Amniotic epithelial cell (primary cell): Measurements from ENCODE around the gene RALY.
"Not testable (repeated sequence)": the region's sequence is repeated elsewhere in the genome, so short reads cannot be mapped to it uniquely, and the experiment has no call there.

ENCODE experiments used
- DNase-seq: peaks from one replicate; pipeline ENCODE4 v3.0.0-alpha.2; 2010; ENCODE audit warnings: low read depth

The RALY gene

DNA sequence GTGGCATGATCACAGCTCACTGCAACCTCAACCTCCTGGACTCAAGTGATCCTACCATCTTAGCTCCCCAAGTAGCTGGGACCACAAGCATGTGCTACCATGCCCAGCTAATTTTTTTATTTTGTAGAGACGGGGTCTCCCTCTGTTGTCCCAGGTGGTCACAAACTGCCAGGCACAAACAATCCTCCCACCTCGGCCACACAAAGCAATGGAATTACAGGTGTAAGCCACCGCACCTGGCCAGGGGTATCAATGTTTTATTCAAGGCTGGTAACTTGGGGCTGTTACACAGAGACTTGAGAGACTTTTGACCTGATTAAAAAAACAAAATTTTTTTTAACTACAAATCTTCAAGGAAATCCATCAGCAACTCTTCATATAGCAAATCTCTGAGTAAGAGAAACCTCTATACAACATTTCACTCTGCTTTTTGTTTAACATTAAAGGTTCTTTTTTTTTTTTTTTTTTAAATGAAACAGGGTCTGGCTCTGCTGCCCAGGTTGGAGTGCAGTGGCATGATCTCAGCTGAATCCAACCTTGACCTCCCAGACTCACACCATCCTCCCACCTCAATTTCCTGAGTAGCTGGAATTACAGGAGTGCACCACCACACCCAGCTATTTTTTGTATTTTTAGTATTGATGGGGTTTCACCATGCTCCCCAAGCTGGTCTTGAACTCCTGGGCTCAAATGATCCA lies 112.4 kb downstream of the RALY start:
- DNase-seq = no peak

DNA sequence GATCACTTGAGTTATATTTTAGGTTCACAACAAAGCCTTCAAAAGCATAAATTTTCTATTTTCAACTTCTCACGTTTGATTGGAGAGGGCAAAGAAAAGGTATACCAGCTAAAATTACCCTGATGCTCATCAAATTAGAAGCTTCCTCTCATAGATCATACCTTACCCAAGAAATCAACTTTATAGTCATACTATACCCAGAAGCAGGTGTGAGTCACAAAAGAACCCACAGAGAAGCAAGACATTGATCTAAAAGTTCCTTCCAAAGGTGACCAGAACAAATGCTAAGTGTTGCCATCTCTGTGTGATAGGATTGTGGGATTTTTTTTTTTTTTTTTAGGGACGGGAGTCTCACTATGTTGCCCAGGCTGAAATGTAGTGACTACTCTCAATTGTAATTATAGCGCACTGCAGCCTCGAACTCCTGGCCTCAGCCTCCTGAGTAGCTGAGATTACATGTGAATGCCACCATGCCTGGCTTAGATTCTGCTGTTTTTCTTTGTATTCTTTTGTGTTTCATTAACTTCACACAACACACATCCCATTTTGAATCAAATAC lies 115.0 kb downstream of the RALY start:
- DNase-seq = no peak

DNA sequence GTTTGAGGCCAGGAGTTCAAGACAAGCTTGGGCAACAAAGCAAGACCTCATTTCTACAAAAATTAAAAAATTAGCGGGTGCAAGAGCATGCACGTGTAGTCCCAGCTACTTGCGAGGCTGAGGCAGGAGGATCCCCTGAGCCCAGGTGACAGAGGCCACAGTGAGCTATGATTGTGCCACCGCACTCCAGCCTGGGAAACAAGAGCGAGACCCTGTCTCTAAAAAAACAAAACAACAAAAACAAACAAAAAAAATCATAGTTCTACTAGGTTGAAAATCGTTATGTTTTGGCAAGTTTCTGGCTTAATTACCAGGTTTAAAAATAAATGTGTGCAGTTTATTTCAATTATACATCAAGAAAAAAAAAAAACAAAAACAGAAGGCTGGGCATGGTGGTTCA lies 115.7 kb downstream of the RALY start:
- no peak for DNase-seq

DNA sequence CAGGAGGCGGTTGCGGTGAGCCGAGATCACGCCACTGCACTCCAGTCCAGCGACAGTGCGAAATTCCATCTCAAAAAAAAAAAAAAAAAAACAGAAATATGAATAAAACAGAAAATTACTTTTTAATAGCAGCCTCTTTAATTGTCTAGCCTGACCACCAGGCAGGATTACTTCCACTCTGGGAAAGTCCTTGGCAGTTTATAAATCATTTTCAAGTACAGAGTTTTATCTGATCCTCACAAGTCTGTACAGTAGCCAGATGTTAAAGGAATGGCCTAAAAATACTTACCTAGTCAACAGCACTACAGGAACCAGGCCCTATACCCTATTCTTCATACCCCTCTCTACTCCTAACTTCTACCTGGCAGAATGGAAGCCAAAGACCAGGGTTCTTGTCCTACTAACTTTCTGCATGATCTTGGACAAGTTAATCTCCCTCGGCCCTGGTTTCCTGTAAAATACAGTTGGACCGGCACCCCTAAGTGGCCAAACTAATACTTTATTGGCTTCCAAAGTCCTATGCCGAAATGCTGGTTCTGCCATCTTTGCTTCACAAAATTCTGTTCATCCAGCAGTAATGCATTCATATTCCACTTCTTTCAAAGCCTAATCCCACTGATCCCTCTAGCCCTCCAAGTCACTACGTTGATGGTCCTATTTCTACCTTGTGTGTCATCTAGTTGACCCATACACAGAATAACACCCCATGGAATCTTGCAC lies 116.5 kb downstream of the RALY start:
- DNase-seq = peak; percentile 52

DNA sequence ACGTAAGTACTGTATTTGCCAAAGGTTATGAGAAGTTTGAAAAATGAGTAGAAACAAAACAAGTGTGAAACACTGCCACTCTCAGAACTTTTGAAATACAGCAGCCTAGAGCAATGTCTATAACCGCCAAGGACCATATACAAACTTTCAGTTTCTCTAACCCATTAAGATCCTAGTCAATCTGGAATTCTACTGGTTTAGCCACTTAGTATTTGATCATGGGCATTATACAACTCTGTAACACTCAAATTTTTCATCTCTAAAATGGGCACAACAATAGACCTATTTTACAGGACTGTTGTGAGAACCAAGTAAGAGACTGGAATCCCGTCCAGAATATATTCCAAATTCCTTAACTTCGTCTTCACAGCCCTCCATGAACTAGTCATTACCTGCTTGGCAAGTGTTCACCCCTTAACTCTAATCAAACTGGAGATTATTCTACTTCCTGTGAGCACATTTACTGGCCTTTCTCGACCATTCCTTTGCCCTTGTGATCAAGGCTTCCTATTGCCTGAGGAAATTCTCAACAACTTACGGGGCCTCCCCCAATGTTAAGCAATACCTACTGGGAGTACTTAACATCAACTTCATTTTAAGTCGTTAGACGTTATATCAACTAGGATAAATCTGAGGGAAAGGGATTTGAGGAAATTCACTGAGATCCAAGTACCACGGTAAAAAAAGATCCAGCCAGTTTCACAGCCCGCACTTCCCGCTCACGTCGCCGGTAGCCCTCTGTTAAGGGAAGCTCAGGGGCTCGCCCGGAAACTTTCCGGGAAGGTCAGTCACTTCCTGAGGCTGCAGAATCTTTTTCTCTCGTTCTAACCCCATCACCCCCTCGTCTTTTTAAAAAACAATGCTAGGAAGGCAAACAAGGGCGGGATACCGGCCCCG lies 117.3 kb downstream of the RALY start:
- peak; percentile 93 for DNase-seq

DNA sequence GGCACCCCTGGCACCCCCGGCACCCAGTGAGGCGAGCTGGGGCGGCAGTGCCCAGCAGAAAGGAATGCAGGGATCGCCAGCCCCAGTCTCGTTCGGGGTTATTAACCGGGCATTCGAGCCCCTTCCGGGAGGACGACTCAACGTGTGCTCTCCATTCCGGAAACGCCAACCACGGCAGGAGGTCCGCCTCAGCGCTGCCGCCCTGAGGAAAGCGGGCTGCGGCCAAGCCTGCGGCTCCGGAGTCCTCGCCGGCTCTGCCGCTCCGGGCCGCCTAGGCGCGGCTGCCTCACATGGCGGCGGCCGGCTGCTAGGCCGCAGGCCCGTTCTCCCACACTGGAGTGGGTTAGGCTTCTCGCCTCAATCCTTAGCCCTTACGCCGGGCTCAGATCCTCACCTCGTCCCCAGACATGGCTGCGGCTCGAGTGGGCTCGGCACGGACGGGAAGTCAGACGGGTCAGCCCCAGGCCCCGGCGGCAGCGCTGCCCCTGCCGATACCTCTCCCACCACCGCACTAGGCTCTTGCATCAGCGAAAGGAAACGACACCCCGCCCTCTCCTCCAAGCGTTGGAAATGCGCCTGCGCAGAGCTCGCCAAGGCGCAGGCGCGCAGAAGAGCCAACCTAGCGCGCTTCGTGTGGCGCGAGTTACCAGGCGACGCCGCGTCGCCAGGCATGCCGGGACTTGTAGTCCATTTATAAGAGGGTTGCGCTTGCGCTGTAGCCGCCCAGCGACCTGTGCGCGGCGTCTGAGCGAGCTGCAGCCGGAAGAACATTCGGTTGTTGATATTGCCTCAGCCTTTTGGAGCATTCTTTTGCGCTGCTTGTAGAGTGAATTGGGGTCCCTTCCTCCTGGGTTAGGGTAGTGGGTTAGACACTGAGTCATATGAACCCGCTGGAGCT lies 118.2 kb downstream of the RALY start, which contains the start of gene EIF2S2:
EIF2S2 (minus strand) TSS at position 542 of the 898 bp plus-strand sequence; CDS start at position 409, 133 bp downstream.
- peak; percentile 98 for DNase-seq

DNA sequence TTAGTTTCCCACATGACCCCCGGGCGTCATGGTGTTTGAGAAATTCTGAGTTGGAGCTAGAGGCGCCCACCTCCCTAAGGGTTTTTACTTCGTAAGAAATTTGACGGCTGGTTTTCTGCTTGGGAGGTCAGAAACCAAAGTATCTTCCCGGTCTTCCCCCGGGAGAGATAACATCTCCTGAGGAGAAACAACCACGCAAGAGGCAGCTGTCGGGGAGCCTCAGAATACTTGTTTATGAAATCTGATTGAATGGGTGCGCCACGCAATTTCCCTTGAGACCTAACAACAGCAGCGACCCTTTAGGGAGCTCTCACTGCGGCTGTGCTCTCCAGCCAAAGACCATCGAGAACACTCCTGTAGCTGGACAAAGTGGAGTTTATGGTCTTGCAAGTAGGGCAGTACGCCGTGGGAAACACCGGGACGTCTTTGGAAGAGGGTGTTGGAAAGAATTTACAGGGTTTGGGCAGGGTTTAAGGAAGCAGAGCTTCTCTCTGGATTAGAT lies 118.9 kb downstream of the RALY start:
- peak; percentile 72 for DNase-seq

DNA sequence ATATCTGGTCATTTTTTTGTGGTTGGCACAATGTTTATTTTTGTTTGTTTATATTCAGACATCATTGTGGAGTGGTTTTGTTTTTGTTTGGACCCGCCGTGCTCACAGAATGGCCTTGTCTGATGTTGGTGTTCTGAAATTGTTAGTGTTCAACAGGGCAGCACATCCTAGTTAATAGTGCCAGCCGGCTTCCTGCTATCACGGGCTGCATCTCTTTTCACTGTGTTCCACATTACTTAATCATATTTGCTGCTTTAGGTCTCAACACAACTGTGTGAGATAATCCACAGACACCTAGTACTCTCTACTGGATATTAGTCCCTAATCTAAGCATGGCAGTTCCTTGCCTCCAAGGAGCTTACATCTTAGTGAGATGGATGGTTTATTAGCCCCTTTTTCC lies 121.1 kb downstream of the RALY start:
- DNase-seq = no peak

DNA sequence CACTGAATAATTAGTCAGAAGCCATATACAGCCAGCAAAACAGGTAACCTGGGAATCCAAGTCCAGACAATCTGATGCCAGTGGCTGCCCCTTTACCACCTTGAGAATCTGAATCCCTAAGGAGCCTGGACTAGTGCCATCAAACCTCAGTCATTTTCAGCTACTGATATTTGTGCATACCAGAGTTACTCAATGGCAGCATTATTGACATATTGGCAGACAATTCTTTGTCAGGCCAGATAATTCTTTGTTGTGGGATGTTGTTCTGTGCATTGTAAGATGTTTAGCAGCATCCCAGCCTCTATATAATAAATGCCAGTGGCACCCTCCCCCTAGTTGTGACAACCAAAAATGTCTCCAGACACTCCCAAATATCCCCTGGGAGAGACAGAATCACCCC lies 121.5 kb downstream of the RALY start:
- no peak for DNase-seq

DNA sequence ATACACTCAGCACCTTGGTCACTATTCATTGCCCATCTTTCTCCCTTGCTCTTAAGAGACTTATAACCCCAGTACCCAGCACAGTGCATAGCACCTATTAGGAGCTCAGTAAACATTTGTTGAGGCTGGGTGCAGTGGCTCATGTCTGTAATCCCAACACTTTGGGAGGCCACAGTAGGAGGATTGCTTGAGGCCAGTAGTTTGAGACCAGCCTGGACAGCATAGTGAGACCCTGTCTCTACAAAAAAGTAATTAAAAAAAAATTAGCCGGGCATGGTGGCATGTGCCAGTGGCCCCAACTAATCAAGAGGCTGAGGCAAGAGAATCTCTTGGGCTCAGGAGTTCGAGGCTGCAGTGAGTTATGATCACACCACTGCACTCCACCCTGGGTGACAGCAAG lies 126.5 kb downstream of the RALY start:
- no peak for DNase-seq

DNA sequence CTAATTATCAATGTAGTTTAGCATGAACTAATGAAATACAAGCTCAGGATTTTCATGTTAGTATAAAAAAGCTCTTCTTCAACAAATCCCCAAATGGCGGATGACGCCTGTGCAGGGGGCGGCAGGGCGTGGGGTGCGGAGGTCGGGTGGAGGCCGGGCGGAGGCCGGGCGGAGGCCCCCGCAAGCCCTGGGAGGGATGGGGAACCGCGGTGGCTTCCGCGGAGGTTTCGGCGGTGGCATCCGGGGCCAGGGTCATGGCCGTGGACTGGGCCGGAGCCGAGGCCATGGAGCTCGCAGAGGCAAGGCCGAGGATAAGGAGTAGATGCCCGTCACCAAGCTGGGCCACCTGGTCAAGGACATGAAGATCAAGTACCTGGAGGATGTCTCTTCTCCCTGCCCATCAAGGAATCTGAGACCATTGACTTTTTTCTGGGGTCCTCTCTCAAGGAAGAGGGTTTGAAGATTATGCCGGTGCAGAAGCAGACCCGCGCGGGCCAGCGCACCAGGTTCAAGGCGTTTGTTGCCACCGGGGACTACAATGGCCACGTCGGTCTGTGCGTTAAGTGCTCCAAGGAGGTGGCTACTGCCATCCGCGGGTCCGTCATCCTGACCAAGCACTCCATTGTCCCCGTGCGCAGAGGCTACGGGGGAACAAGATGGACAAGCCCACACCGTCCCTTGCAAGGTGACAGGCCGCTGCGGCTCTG lies 128.7 kb downstream of the RALY start:
- no peak for DNase-seq

DNA sequence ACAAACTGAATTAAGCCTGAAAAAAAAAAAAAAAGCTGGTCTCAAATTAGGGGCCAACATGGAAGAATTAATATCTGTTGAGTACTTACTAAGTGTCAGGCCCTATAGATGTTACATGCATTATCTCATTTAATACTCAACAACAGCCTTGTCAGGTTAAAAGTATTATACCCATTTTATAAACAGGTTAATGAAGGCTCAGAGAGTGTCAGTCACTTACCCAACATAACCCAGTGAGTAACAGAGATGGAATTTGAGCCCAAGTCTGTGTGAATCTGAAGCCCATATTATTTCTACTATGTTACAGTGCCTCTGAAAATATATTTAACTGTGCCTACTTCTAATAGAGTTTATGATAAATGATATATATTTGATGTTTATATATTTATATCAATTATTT lies 129.6 kb downstream of the RALY start:
- no peak for DNase-seq

DNA sequence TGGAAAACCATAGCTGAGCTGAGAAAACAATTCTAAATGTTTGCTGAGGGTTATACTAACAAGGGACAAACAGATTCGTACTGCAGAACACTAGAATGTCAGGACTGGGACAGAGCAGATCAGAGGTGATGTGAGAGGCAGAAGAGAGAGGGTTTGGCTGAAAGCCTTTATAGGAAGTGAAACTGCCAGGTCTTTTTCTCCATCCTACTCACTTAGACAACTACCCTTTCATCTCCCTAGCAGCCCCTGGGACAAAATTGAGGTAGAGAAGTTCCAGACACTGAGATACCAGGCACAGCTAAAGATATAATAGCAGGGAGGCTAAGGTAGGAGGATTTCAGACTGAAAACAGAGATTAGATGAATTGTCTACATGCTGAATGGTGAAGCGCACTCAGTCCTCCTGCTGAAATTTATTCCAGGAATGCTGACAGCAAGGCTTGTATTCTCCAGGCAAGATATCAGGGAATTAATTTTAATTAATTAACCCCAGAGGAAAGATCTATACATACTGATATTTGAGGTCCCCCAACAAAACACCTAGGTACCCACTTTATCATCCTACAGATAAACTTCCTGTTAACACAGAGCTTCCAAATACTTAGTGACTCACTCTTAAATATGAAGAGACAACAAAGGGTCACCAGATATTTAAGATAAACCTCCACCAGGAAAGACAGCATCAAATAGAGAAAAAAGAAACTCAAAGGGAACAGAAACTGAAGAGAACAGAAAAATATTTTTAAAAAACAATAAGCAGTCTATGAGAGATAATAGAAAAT lies 130.9 kb downstream of the RALY start:
- no peak for DNase-seq

DNA sequence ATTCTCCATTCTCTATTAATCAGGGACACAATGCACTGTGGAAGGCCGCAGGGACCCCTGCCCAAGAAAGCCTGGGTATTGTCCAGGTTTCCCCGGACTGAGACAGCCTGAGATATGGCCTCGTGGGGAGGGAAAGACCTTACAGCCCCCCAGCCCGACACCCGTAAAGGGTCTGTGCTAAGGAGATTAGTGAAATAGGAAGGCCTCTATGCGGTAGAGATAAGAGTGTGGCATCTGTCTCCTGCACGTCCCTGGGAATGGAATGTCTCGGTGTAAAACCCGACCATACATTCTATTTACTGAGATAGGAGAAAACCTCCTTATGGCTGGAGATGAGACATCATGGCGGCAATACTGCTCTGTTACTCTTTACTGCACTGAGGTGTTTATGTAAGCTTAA lies 134.1 kb downstream of the RALY start:
- DNase-seq = peak; percentile 24

DNA sequence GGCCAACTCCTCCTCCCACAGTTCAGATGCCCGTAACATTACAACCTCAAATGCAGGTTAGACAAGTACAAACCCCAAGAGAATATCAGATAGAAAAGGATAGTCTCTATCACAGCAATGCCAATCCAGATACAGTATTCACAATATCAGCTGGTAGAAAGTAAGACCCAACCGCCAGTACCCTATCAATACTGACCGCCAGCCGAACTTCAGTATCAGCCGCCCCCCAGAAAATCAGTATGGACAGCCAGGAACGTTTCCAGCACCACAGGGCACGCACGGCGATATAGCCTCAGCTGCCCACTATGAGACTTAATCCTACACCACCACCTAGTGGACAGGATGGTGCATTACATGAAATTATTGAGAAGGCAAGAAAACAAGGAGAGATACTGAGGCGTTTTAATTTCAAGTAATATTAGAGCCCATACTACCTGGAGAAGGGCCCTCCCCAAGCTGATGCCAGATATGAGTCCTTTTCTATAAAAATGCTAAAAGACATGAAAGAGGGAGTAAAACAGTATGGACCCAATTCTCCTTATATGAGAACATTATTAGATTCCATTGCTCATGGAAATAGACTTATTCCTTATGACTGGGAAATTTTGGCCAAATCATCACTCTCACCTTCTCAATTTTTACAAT lies 135.9 kb downstream of the RALY start:
- DNase-seq = peak; percentile 61

DNA sequence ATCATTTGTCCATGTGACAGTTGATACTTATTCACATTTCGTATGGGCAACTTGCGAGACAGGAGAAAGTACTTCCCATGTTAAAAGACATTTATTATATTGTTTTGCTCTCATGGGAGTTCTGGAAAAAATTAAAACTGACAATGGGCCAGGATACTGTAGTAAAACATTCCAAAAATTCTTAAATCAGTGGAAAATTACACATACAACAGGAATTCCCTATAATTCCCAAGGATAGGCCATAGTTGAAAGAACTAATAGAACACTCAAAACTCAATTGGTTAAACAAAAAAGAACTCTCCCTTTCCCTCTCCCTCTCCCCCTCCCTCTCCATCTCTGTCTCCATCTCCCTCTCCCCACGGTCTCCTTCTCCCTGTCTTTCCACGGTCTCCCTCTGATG lies 137.8 kb downstream of the RALY start:
- DNase-seq = no peak

DNA sequence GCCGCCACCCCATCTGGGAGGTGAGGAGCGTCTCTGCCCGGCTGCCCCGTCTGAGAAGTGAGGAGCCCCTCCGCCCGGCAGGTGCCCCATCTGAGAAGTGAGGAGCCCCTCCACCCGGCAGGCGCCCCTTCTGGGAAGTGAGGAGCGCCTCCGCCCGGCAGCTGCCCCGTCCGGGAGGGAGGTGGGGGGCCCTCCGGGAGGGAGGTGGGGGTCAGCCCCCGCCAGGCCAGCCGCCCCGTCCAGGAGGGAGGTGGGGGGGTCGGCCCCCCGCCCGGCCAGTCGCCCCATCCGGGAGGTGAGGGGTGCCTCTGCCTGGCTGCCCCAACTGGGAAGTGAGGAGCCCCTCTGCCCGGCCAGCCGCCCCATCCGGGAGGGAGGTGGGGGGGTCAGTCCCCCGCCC lies 138.8 kb downstream of the RALY start:
- DNase-seq = not testable (repeated sequence)

DNA sequence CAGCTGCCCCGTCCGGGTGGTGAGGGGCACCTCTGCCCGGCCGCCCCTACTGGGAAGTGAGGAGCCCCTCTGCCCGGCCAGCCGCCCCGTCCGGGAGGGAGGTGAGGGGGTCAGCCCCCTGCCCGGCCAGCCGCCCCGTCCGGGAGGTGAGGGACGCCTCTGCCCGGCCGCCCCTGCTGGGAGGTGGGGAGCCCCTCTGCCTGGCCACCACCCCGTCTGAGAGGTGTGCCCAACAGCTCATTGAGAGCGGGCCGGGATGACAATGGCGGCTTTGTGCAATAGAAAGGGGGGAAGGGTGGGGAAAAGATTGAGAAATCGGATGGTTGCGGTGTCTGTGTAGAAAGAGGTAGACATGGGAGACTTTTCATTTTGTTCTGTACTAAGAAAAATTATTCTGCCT lies 139.2 kb downstream of the RALY start:
- not testable (repeated sequence) for DNase-seq

DNA sequence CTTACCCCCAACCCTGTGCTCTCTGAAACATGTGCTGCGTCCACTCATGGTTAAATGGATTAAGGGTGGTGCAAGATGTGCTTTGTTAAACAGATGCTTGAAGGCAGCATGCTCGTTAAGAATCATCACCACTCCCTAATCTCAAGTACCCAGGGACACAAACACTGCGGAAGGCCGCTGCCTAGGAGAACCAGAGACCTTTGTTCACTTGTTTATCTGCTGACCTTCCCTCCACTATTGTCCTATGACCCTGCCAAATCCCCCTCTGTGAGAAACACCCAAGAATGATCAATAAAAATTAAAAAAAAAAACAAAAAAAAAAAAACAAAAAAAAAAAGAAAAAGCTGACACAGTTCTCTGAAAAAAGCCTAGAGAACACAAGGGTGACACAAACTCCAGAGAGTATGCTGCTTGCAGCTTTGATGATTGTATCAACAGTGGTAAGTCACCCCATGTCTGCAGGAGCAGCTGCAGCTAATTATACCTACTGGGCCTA lies 139.7 kb downstream of the RALY start:
- not testable (repeated sequence) for DNase-seq
